ENCODE results near the gene AARS1.

GRCh38 chr16:70257391-70257790, 31.9 kb downstream of the AARS1 start:
- no peak for TF ChIP-seq CTCF (IDR thresholded peaks at IDR 0.05)
- TF ChIP-seq POLR2A (IDR thresholded peaks at IDR 0.05): no peak

Data from thyroid gland (tissue), 4 donors.